GM19351 (cell line): ENCODE data around the gene CGB5.
"Not testable (repeated sequence)": the region's sequence is repeated elsewhere in the genome, so short reads cannot be mapped to it uniquely, and the experiment has no call there.

ENCODE experiments used
- ATAC-seq: cut with Tn5 transposase; IDR thresholded peaks from one replicate; pipeline ENCODE4 v1.9.1; 2021; ENCODE audit warnings: mild to moderate bottlenecking, moderate library complexity; ENCODE audit not compliant: unreplicated experiment

Gene CGB5

DNA sequence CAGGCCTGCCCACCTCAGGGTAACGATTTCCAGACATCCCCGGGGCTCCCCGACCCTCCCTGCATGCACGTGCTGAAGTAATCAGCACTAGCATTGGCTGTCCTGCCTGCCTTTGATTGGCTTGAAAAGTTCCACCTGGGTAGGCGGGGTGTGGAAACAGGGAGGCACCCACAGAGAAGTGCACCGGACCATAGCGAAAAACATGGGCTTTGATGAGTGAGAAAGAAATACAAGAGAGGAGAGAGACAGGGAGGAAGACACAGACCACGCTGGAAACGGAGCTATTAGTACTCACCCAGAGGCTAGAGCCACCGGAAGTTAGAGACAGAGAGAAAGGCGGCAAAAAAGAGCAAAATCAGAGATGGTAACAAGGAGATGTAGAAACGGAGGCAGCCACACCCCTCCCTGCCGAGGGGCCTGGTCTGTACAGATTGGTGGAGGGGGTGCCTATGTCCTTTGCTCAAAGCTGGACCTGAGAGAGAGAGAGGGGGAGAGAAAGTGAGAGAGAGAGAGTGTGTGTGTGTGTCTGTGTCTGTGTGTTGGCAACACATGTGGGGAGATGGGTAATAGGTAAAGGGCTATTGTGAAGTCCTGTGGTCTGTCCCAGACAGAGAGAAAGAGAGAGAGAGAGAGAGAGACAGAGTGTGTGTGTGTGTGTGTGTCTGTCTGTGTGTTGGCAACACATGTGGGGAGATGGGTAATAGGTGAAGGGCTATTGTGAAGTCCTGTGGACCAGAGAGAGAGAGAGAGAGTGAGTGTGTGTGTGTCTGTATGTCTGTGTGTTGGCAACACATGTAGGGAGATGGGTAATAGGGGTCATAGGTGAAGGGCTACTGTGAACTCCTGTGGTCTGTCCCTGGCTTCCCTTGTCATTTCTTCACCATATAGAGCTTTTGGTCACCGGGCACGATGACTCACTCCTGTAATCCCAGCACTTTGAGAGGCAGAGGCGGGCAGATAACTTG is 22.4 kb upstream of the CGB5 start:
- ATAC-seq = no peak

GRCh38 chr19:49022116-49022515 is 21.5 kb upstream of the CGB5 start:
- ATAC-seq = no peak

DNA sequence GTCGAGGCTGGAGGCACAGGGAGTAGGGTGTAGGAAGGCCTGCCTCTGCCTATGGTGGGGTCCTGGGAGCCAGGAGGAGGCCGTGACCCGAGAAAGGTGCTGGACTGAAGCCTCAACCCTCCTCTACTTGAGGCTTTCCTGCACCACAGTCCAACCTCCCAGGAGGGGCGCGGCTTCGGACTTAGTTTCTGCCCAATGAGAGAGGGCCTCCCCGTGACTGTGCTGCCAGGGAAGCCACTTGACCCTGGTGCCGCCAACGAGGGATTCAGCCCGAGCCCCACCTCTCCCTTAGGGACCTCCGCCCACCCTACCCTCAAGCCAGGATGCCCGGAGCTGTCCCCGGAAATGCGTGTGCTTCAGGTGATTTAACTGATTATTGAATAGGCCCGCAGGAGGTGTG is 19.4 kb upstream of the CGB5 start, which contains the start of gene CGB3:
CGB3 (minus strand) TSS at position 101 of the 400 bp plus-strand sequence. CDS start 362 bp downstream, outside the sequence.
- not testable (repeated sequence) for ATAC-seq

DNA sequence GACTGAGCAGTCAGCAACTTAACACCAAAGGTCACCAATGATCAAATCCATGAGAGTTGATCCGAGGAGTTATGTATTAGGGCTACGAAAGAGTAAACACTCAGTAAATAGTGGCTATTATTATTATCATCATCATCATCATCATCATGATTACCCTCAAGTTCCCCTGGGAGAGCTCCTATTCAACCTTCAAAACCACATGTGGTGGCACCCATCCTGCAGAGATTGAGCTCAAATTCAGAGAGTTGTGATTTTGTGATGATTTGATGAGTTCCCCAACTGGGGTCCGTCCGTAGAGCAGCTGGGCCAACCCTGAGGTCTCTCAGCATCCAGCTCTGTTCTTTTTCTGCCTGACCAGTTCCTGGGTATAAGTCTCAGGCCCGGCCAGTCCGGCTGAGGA is 18.6 kb upstream of the CGB5 start:
- not testable (repeated sequence) for ATAC-seq

DNA sequence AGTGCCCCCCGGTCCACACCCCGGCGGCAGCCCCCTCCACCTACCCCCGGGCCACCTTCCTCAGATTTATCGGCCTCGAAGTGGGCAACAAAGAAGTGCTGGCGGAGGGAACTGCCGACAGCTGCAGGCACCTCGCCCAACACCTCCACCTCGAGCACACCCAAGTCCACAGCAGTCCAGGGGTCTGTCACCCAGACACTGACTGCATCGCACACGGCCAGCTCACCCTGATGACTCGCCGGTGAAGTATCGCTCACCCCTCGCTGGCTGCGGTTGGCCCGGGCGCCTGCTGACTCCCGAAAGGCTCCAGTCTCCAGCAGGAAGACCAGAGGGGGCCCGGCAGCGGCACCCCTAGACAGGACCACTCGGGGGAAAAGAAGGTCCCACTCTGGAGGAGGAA is 18.0 kb upstream of the CGB5 start:
- not testable (repeated sequence) for ATAC-seq

- ATAC-seq = not testable (repeated sequence)
Measured at GRCh38 chr19:49028686-49029085, 15.0 kb upstream of the CGB5 start.

- not testable (repeated sequence) for ATAC-seq
Measured at GRCh38 chr19:49029749-49030148, 13.9 kb upstream of the CGB5 start.

- ATAC-seq = not testable (repeated sequence)
Measured at GRCh38 chr19:49030323-49030722, 13.3 kb upstream of the CGB5 start.

DNA sequence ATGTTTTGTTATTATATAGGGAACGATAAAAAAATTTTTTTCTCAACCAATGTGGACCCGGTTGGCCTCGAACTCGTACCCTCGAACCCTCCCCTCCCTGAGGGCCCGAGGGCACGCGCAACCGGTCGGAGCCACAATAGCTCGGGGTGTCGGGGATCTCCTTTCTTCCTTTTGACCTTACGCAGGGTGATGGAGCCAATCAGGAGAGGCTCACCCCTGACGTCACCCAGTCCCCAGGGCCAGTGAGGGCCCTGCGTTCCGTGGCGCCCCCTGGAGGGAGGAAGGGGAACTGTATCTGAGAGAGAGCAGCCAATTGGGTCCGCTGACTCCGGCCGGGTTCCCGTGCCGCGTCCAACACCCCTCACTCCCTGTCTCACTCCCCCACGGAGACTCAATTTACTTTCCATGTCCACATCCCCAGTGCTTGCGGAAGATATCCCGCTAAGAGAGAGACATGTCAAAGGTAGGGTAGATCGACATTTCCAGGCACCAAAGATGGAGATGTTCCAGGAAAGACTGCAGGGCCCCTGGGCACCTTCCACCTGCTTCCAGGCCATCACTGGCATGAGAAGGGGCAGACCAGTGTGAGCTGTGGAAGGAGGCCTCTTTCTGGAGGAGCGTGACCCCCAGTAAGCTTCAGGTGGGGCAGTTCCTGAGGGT is 11.9 kb upstream of the CGB5 start, which contains the start of gene CGB2:
CGB2 (plus strand) TSS at position 249 of the 660 bp plus-strand sequence; CDS start at position 455, 206 bp downstream.
- ATAC-seq = not testable (repeated sequence)

DNA sequence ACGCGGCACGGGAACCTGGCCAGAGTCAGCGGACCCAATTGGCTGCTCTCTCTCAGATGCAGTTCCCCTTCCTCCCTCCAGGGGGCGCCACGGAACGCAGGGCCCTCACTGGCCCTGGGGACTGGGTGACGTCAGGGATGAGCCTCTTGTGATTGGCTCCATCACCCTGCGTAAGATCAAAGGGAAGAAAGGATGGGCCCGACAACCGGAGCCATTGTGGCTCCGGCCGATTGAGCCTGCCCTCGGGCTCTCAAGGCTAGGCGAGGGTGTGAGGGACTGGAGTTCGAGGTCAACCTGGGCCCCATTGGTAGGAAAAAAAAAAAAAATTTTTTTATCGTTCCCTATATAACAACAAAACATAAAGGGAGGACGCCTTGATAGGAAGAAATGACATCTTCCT is 6.8 kb upstream of the CGB5 start, which contains the start of gene CGB1:
CGB1 (minus strand) TSS at position 81 of the 400 bp plus-strand sequence. CDS start 184 bp downstream, outside the sequence.
- ATAC-seq = not testable (repeated sequence)

- not testable (repeated sequence) for ATAC-seq
Measured at GRCh38 chr19:49038111-49038510, 5.5 kb upstream of the CGB5 start.

DNA sequence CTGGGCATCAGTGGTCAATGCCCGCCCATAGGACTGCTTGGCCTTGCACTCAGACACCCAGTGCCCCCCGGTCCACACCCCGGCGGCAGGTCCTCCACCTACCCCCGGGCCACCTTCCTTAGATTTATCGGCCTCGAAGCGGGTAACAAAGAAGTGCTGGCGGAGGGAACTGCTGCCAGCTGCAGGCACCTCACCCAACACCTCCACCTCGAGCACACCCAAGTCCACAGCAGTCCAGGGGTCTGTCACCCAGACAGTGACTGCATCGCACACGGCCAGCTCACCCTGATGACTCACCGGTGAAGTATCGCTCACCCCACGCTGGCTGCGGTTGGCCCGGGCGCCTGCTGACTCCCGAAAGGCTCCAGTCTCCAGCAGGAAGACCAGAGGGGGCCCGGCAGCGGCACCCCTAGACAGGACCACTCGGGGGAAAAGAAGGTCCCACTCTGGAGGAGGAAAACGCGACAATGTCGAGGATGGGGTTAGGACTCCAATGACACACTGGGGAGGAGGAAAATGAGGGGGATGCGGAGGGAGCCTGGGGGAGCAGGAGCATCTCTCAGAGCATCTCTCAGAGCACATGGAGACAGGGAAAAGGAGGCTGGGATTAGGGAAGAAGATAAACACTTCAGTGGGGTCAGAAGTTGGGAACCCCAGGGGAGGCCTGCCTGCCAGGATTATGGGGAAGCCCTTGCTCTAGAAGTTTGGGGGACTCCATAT is 4.9 kb upstream of the CGB5 start:
- not testable (repeated sequence) for ATAC-seq

GRCh38 chr19:49039736-49040135 is 3.9 kb upstream of the CGB5 start:
- not testable (repeated sequence) for ATAC-seq

DNA sequence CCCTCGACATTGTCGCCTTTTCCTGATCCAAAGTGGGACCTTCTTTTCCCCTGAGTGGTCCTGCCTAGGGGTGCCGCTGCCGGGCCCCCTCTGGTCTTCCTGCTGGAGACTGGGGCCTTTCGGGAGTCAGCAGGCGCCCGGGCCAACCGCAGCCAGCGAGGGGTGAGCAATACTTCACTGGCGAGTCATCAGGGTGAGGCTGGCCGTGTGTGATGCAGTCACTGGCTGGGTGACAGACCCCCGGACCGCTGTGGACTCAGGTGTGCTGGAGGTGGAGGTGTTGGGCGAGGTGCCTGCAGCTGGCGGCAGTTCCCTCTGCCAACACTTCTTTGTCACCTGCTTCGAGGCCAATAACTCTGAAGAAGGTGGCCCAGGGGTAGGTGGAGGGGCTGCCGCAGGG is 1.5 kb upstream of the CGB5 start:
- ATAC-seq = no peak

- ATAC-seq = not testable (repeated sequence)
Measured at GRCh38 chr19:49042666-49043065, 982 bp upstream of the CGB5 start.

DNA sequence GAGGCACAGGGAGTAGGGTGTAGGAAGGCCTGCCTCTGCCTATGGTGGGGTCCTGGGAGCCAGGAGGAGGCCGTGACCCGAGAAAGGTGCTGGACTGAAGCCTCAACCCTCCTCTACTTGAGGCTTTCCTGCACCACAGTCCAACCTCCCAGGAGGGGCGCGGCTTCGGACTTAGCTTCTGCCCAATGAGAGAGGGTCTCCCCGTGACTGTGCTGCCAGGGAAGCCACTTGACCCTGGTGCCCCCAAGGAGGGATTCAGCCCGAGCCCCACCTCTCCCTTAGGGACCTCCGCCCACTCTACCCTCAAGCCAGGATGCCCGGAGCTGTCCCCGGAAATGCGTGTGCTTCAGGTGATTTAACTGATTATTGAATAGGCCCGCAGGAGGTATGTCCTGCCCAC is 5.4 kb downstream of the CGB5 start, which contains the start of gene CGB8:
CGB8 (minus strand) TSS at position 101 of the 400 bp plus-strand sequence. CDS start 372 bp downstream, outside the sequence.
- ATAC-seq = not testable (repeated sequence)

DNA sequence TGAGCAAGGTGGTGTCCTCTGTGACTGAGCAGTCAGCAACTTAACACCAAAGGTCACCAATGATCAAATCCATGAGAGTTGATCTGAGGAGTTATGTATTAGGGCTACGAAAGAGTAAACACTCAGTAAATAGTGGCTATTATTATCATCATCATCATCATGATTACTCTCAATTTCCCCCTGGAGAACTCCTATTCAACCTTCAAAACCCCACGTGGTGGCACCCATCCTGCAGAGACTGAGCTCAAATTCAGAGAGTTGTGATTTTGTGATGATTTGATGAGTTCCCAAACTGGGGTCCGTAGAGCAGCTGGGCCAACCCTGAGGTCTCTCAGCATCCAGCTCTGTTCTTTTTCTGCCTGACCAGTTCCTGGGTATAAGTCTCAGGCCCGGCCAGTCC is 6.2 kb downstream of the CGB5 start:
- not testable (repeated sequence) for ATAC-seq

GRCh38 chr19:49050376-49051033 is 6.9 kb downstream of the CGB5 start:
- not testable (repeated sequence) for ATAC-seq

DNA sequence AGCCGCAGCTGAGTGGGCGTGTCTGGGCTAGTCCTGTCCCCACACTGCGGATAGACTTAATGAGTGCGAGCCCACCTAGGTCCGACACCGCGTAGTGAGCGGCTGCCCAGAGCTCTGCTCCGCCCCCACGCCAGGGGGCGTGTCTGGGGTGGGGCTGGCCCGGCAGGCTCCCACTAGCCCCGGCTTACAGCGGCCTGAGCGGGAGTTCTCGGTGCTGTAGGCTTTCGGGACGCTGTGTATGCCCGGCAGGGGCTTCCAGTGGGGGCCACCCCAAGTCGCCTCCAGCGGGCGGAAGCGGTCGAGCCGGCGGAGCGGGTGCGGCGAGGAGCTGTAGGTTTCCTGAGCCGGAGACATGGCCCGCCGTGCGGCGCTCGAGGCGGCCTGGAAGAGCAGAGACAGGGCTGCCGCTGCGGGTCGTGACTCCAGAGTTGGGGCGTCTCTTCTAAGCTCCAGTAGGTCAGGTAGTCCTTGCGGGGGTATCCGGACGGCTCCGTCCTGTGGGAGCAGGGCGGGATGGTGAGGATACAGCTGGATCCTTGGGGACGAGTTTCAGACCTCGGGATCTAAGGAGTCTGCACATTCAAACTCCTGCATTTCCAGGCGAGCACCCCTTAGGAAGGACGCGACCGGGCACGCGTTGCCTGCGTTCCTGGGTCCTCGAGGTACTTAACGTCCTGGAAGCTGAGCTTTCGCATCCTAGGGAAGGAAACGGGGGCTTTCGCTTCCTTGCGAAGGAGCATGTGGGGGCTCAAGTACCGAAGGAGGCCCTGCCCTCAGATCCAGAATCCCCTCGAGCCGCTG is 12.7 kb downstream of the CGB5 start:
- no peak for ATAC-seq
